ENCODE measurements around the gene GNA14.

- TF ChIP-seq, protein P1, sequence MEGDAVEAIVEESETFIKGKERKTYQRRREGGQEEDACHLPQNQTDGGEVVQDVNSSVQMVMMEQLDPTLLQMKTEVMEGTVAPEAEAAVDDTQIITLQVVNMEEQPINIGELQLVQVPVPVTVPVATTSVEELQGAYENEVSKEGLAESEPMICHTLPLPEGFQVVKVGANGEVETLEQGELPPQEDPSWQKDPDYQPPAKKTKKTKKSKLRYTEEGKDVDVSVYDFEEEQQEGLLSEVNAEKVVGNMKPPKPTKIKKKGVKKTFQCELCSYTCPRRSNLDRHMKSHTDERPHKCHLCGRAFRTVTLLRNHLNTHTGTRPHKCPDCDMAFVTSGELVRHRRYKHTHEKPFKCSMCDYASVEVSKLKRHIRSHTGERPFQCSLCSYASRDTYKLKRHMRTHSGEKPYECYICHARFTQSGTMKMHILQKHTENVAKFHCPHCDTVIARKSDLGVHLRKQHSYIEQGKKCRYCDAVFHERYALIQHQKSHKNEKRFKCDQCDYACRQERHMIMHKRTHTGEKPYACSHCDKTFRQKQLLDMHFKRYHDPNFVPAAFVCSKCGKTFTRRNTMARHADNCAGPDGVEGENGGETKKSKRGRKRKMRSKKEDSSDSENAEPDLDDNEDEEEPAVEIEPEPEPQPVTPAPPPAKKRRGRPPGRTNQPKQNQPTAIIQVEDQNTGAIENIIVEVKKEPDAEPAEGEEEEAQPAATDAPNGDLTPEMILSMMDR (IDR thresholded peaks at IDR 0.05; ENCODE audit: extremely low read depth in 1 of 2, insufficient read depth in 1 of 2, low read depth in 1 of 2, low read length in 2 of 2) = peak; percentile 79 to 88
- no peak for TF ChIP-seq POLR2A (IDR thresholded peaks at IDR 0.05; ENCODE audit: low read depth, low read length)
- no peak for TF ChIP-seq EZH2 (IDR thresholded peaks at IDR 0.05; ENCODE audit: borderline replicate concordance, low read depth, low read length, severe bottlenecking)
- TF ChIP-seq POLR2AphosphoS5 (IDR thresholded peaks at IDR 0.05; ENCODE audit: insufficient read depth, low read depth, low read length) = no peak
- no peak for TF ChIP-seq MAX (IDR thresholded peaks at IDR 0.05; ENCODE audit: insufficient read depth, insufficient read length)
- no peak for TF ChIP-seq FOS (IDR thresholded peaks at IDR 0.05; ENCODE audit: borderline replicate concordance, insufficient read depth, low read length)
- TF ChIP-seq JUN (IDR thresholded peaks at IDR 0.05; ENCODE audit: borderline replicate concordance, insufficient read depth, insufficient read length, low read depth) = no peak
- no peak for TF ChIP-seq GATA2 (IDR thresholded peaks at IDR 0.05; ENCODE audit: insufficient read depth, insufficient read length, low read depth, low read length)
- no peak for TF ChIP-seq MYC (IDR thresholded peaks at IDR 0.05; ENCODE audit: low read depth, low read length)
These were observed 190.1 kb downstream of the GNA14 start for GRCh38 chr9:77457916-77458592.
